H1 (cell line): ENCODE results near the gene SORBS1. TPM values are rescaled to one million over a fixed set of nuclear protein-coding genes. Genes with fewer than 3 reads are reported as not detected.

Experiments used
- CTCF ChIA-PET: fragments of 300-600 bp; sonication (Branson Sonifier 250); formaldehyde crosslinking; loops from one replicate; lab custom pipeline; 2021; ENCODE audit not compliant: partially characterized antibody; lab: Charles Lee
- POLR2A ChIA-PET: fragments of 300-600 bp; sonication (Branson Sonifier 250); formaldehyde crosslinking; loops from one replicate; lab custom pipeline; 2021; ENCODE audit warnings: inconsistent platforms; ENCODE audit not compliant: partially characterized antibody; lab: Charles Lee
- DNase-seq, 2 experiments: peaks; one replicate each; pipeline versions ENCODE4 v3.0.0 to v3.0.0-alpha.2; 2010 to 2022; ENCODE audit warnings: low spot score in 2 of 2, low read depth in 1 of 2, mixed read lengths in 1 of 2
- FAIRE-seq: peaks from 2 replicates; lab custom pipeline; 2011; peaks lifted over from hg19 to GRCh38; lab: Jason Lieb, UNC
- H2AFZ ChIP-seq: 2 replicates; pipeline ENCODE4 v1.8.1; 2012; ENCODE audit warnings: low read length, inconsistent platforms
- H2AK5ac ChIP-seq: 2 replicates; pipeline ENCODE4 v1.6.1; 2013; ENCODE audit warnings: low read depth, low read length
- H2BK120ac ChIP-seq: replicated peaks from 2 replicates; pipeline ENCODE3; 2013; ENCODE audit warnings: low read depth, low read length, inconsistent platforms
- H2BK12ac ChIP-seq: 2 replicates; pipeline ENCODE4 v1.6.1; 2013; ENCODE audit warnings: low read depth, low read length
- H2BK15ac ChIP-seq: 2 replicates; pipeline ENCODE4 v1.6.1; 2013; ENCODE audit warnings: low read length
- H2BK20ac ChIP-seq: 2 replicates; pipeline ENCODE4 v1.6.1; 2013; ENCODE audit warnings: low read length
- H2BK5ac ChIP-seq: 2 replicates; pipeline ENCODE4 v1.6.1; 2013; ENCODE audit warnings: low read depth, low read length
- H3K14ac ChIP-seq: 2 replicates; pipeline ENCODE4 v1.6.1; 2013; ENCODE audit warnings: inconsistent platforms; ENCODE audit not compliant: insufficient read length
- H3K18ac ChIP-seq: 2 replicates; pipeline ENCODE4 v1.6.1; 2013; ENCODE audit warnings: low read length; ENCODE audit errors: extremely low read depth
- H3K23ac ChIP-seq: 2 replicates; pipeline ENCODE4 v1.6.1; 2013; ENCODE audit warnings: inconsistent platforms; ENCODE audit not compliant: insufficient read length
- H3K23me2 ChIP-seq: 2 replicates; pipeline ENCODE4 v1.6.1; 2013; ENCODE audit warnings: low read depth, low read length
- H3K27ac ChIP-seq: 2 replicates; pipeline ENCODE4 v1.6.1; 2011; ENCODE audit warnings: low read depth, low read length, inconsistent platforms
- H3K27me3 ChIP-seq, 4 experiments: replicated peaks in 1 of 4; 1 replicate in 1 of 4; 2 replicates in 3 of 4; pipeline versions ENCODE4 v1.6.1 to v1.8.1; 2011 to 2013; ENCODE audit warnings: low read length in 3 of 4, mild to moderate bottlenecking in 3 of 4, inconsistent platforms in 2 of 4, mixed read lengths in 2 of 4, moderate library complexity in 1 of 4; ENCODE audit not compliant: control insufficient read depth in 3 of 4, insufficient read depth in 3 of 4; ENCODE audit errors: extremely low read depth in 1 of 4
- H3K36me3 ChIP-seq, 4 experiments: 2 replicates each; pipeline versions ENCODE4 v1.6.1 to v1.8.1; 2011 to 2013; ENCODE audit warnings: mild to moderate bottlenecking in 4 of 4, low read length in 3 of 4, moderate library complexity in 2 of 4, control low read depth in 1 of 4, inconsistent platforms in 1 of 4; ENCODE audit not compliant: insufficient read depth in 4 of 4, control insufficient read depth in 2 of 4
- H3K4ac ChIP-seq: replicated peaks from 2 replicates; pipeline ENCODE3; 2013; ENCODE audit warnings: low read length, low read depth, mixed read lengths, inconsistent platforms; ENCODE audit not compliant: insufficient read length
- H3K4me1 ChIP-seq, 4 experiments: replicated peaks in 1 of 4; 1 replicate in 1 of 4; 2 replicates in 3 of 4; pipeline versions ENCODE4 v1.6.1 to v1.8.1; 2011 to 2013; ENCODE audit warnings: low read length in 3 of 4, inconsistent platforms in 2 of 4, mixed read lengths in 1 of 4; ENCODE audit not compliant: insufficient read depth in 4 of 4, control insufficient read depth in 3 of 4
- H3K4me2 ChIP-seq, 2 experiments: 2 replicates each; pipeline versions ENCODE4 v1.6.1 to v1.8.1; 2011 to 2013; ENCODE audit warnings: low read depth in 2 of 2, low read length in 2 of 2, control low read depth in 1 of 2, inconsistent platforms in 1 of 2, mild to moderate bottlenecking in 1 of 2; ENCODE audit not compliant: insufficient read depth in 1 of 2
- H3K4me3 ChIP-seq, 4 experiments: fragments of 200-600, 300-600 bp in 1 of 4; sonication (generic), shearing (Covaris generic), sonication (Bioruptor Twin) in 1 of 4; 2 replicates each; pipeline versions ENCODE4 v1.5.1 to v1.8.1; 2011 to 2016; ENCODE audit warnings: low read length in 4 of 4, low read depth in 3 of 4, control low read depth in 2 of 4, inconsistent platforms in 2 of 4, mild to moderate bottlenecking in 2 of 4, mixed read lengths in 1 of 4, moderate library complexity in 1 of 4; ENCODE audit not compliant: insufficient read depth in 2 of 4; ENCODE audit errors: extremely low read depth in 1 of 4
- H3K56ac ChIP-seq: replicated peaks from 2 replicates; pipeline ENCODE3; 2013; ENCODE audit warnings: low read depth, mild to moderate bottlenecking, mixed read lengths, low read length, inconsistent platforms; ENCODE audit not compliant: insufficient read length
- H3K79me1 ChIP-seq: 2 replicates; pipeline ENCODE4 v1.6.1; 2013; ENCODE audit warnings: low read depth, low read length, control low read depth
- H3K79me2 ChIP-seq, 2 experiments: 2 replicates each; pipeline versions ENCODE4 v1.6.1 to v1.8.1; 2012 to 2013; ENCODE audit warnings: low read length in 2 of 2, mild to moderate bottlenecking in 2 of 2, inconsistent platforms in 1 of 2; ENCODE audit not compliant: insufficient read depth in 2 of 2, control insufficient read depth in 1 of 2
- H3K9ac ChIP-seq, 4 experiments: replicated peaks in 1 of 4; 1 replicate in 1 of 4; 2 replicates in 3 of 4; pipeline versions ENCODE4 v1.6.1 to v1.8.1; 2011 to 2013; ENCODE audit warnings: low read depth in 3 of 4, low read length in 3 of 4, control low read depth in 2 of 4, mild to moderate bottlenecking in 2 of 4, moderate library complexity in 2 of 4, inconsistent platforms in 1 of 4; ENCODE audit errors: extremely low read depth in 1 of 4
- H3K9me3 ChIP-seq, 2 experiments: 2 replicates each; pipeline versions ENCODE4 v1.6.1 to v1.8.1; 2012 to 2013; ENCODE audit warnings: mild to moderate bottlenecking in 2 of 2, moderate library complexity in 2 of 2, control low read depth in 1 of 2, inconsistent platforms in 1 of 2, low read depth in 1 of 2, low read length in 1 of 2, mixed read lengths in 1 of 2; ENCODE audit not compliant: insufficient read depth in 2 of 2
- H4K20me1 ChIP-seq, 2 experiments: replicated peaks in 1 of 2; 2 replicates each; pipeline versions ENCODE3 to v1.8.1; 2011 to 2013; ENCODE audit warnings: inconsistent platforms in 2 of 2, low read length in 2 of 2, mild to moderate bottlenecking in 1 of 2; ENCODE audit not compliant: insufficient read depth in 2 of 2, control insufficient read depth in 1 of 2
- H4K5ac ChIP-seq: 2 replicates; pipeline ENCODE4 v1.6.1; 2013; ENCODE audit warnings: low read length, low read depth, mixed read lengths, inconsistent platforms; ENCODE audit not compliant: insufficient read length
- H4K8ac ChIP-seq: 2 replicates; pipeline ENCODE4 v1.8.0; 2013; ENCODE audit warnings: mild to moderate bottlenecking, moderate library complexity, low read length, inconsistent platforms; ENCODE audit not compliant: insufficient read depth; ENCODE audit errors: extremely low read depth
- H4K91ac ChIP-seq: replicated peaks from 2 replicates; pipeline ENCODE3; 2013; ENCODE audit warnings: low read length, mixed read lengths, inconsistent platforms; ENCODE audit not compliant: insufficient read length
- ASH2L ChIP-seq: fragments of 200-600, 300-600 bp; sonication (generic); IDR thresholded peaks from one replicate; pipeline ENCODE4 v1.7.1; 2017; ENCODE audit warnings: low read length
- GTF2F1 ChIP-seq: IDR thresholded peaks from 2 replicates; pipeline ENCODE4 v1.6.1; 2012; ENCODE audit warnings: low read depth, low read length, improper control_type of control experiment, borderline replicate concordance
- JUN ChIP-seq: IDR thresholded peaks from 2 replicates; pipeline ENCODE4 v1.6.1; 2011; ENCODE audit warnings: low read depth, mild to moderate bottlenecking, improper control_type of control experiment, low read length
- KDM5A ChIP-seq: fragments of 200-600 bp; IDR thresholded peaks from 2 replicates; pipeline ENCODE4 v1.7.1; 2012; ENCODE audit warnings: mild to moderate bottlenecking, low read length, inconsistent platforms, mixed read lengths
- NANOG ChIP-seq: IDR thresholded peaks from 2 replicates; pipeline ENCODE4 v1.6.1; 2011; ENCODE audit warnings: low read length, low read depth, mild to moderate bottlenecking, inconsistent platforms; ENCODE audit not compliant: insufficient read depth, poor library complexity, severe bottlenecking
- POU5F1 ChIP-seq: IDR thresholded peaks from 2 replicates; pipeline ENCODE4 v1.6.1; 2011; ENCODE audit warnings: low read depth, mild to moderate bottlenecking, low read length, moderate library complexity
- SAP30 ChIP-seq: fragments of 300-600 bp; sonication (generic); IDR thresholded peaks from 2 replicates; pipeline ENCODE4 v1.7.1; 2012; ENCODE audit warnings: low read length, moderate library complexity, mild to moderate bottlenecking, inconsistent platforms; ENCODE audit not compliant: insufficient read depth, insufficient replicate concordance
- SIN3A ChIP-seq, 2 experiments: IDR thresholded peaks in 1 of 2; conservative IDR thresholded peaks in 1 of 2; 2 replicates each; pipeline ENCODE4 v1.6.1; 2011 to 2012; ENCODE audit warnings: low read length in 2 of 2, improper control_type of control experiment in 1 of 2, low read depth in 1 of 2, mild to moderate bottlenecking in 1 of 2
- SP1 ChIP-seq: IDR thresholded peaks from 2 replicates; pipeline ENCODE4 v1.6.1; 2011; ENCODE audit warnings: low read depth, low read length
- TAF1 ChIP-seq: IDR thresholded peaks from 2 replicates; pipeline ENCODE4 v1.6.1; 2011; ENCODE audit warnings: mild to moderate bottlenecking, low read depth, low read length
- WGBS, 2 experiments: shearing (Covaris generic) in 1 of 2; methylation state at CpG; one replicate each; pipeline versions ENCODE4 v1.1.6 to v1.1.7; 2013 to 2015; ENCODE audit warnings: low lambda C conversion rate in 2 of 2, mixed read lengths in 2 of 2, inconsistent platforms in 1 of 2, low coverage in 1 of 2, missing lambda C conversion rate in 1 of 2; ENCODE audit not compliant: insufficient replicate concordance in 2 of 2, insufficient coverage in 1 of 2, insufficient read length in 1 of 2; ENCODE audit errors: extremely low coverage in 1 of 2, missing lambda C conversion rate in 1 of 2; 5-methylcytosine and 5-hydroxymethylcytosine counted together
- polyA plus RNA-seq, 7 experiments: library from polyadenylated mRNA; depleted of rRNA in 3 of 7; stranded (reverse) in 5 of 7; unstranded in 2 of 7; fragments of >200 nt in 5 of 7; fragments of 200-250 nt in 2 of 7; gene quantifications; 1 replicate in 5 of 7; 2 replicates in 1 of 7; 4 replicates in 1 of 7; pipeline versions ENCODE4 v1.2.1 to v1.2.3, GENCODE V29; 2011 to 2013; ENCODE audit warnings: missing spikeins in 2 of 7, mixed read lengths in 2 of 7
- total RNA-seq: library from RNA; stranded (reverse); fragmentation: NEBNext Ultra II Directional; extraction: Animal tissue kit (Norgen Biotek cat#: 25700); gene quantifications from 2 replicates; pipeline ENCODE4 v1.2.1, GENCODE V29; 2021

SORBS1 gene
- total and polyA plus RNA-seq, 2 of the 8 experiments (the other 6 are each of a cell fraction or from before 2014, with no cell fraction given) = 16.0 to 35.0 TPM

DNA sequence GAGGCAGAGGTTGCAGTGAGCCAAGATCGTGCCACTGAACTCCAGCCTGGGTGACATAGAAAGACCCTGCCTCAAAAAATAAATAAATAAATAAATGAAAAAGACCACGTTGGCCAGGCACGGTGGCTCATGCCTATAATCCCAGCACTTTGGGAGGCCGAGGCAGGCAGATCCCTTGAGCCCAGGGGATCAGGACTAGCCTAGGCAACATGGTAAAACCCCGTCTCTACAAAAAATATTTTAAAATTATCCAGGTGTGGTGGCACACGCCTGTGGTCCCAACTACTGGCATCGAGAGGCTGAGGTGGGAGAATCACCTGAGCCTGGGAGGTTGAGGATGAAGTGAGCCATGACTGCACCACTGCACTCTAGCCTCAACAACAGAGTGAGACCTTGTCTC lies 153.6 kb downstream of the SORBS1 start:
- no peak overlapping the region for H3K23ac ChIP-seq
- H4K20me1 ChIP-seq = no peaks in the 10 kb centered on the region
- WGBS, 2 experiments = 94% methylated on average over 7 of the region's 7 CpGs; no CpG with 5 or more reads in 1 of the 2 experiments
- H2BK120ac ChIP-seq = no peak overlapping the region
- no peak overlapping the region for H2BK5ac ChIP-seq
- H4K8ac ChIP-seq = no peak overlapping the region
- H3K9ac ChIP-seq = no peak overlapping the region
- no peak overlapping the region for H3K18ac ChIP-seq
- FAIRE-seq (no peak), DNase-seq (no peak)
- H3K79me2 ChIP-seq = no peaks in the 10 kb centered on the region
- no peaks in the 10 kb centered on the region for H3K27me3 ChIP-seq
- H3K9me3 ChIP-seq = no peaks in the 10 kb centered on the region
- H2BK20ac ChIP-seq = no peak overlapping the region
- no peak overlapping the region for H2BK12ac ChIP-seq
- H3K14ac ChIP-seq = no peak overlapping the region
- no peak overlapping the region for H3K4me3 ChIP-seq
- H4K91ac ChIP-seq = no peak overlapping the region
- H3K79me1 ChIP-seq = no peaks in the 10 kb centered on the region
- no peak overlapping the region for H2BK15ac ChIP-seq
- H4K5ac ChIP-seq = no peak overlapping the region
- no peak overlapping the region for H3K4me2 ChIP-seq
- ChIA-PET POLR2A (no interaction called here), CTCF (interaction anchor here (0.6 to 2.3 kb wide), 6 partner anchors 9 to 656 kb away, joined by 3 to 9 read pairs (median 4); no protein-coding TSS in a partner anchor)
- no peak overlapping the region for H2AK5ac ChIP-seq
- H3K56ac ChIP-seq = no peak overlapping the region
- no peaks in the 10 kb centered on the region for H3K23me2 ChIP-seq
- peaks cover 0 to 9% (median 3%) of the 10 kb centered on the region in 4 experiments; a peak in 2 of 8 replicates for H3K36me3 ChIP-seq
- TF ChIP-seq NANOG (no peak), SP1 (no peak), GTF2F1 (no peak), JUN (no peak), POU5F1 (no peak), KDM5A (no peak), TAF1 (no peak), ASH2L (no peak), SAP30 (no peak), SIN3A (conservative IDR thresholded peaks at IDR 0.05 in 1 of 2, IDR thresholded peaks at IDR 0.05 in 1 of 2; ENCODE audit: low read depth in 1 of 2, low read length in 2 of 2) (no peak)
- no peak overlapping the region for H3K4ac ChIP-seq
- H3K27ac ChIP-seq = no peak overlapping the region
- peaks cover 4 to 12% (median 8%) of the 10 kb centered on the region in 4 experiments for H3K4me1 ChIP-seq
- no peak overlapping the region for H2AFZ ChIP-seq
